Measurements from ENCODE around the gene CYTIP.

- TF ChIP-seq, protein P1, sequence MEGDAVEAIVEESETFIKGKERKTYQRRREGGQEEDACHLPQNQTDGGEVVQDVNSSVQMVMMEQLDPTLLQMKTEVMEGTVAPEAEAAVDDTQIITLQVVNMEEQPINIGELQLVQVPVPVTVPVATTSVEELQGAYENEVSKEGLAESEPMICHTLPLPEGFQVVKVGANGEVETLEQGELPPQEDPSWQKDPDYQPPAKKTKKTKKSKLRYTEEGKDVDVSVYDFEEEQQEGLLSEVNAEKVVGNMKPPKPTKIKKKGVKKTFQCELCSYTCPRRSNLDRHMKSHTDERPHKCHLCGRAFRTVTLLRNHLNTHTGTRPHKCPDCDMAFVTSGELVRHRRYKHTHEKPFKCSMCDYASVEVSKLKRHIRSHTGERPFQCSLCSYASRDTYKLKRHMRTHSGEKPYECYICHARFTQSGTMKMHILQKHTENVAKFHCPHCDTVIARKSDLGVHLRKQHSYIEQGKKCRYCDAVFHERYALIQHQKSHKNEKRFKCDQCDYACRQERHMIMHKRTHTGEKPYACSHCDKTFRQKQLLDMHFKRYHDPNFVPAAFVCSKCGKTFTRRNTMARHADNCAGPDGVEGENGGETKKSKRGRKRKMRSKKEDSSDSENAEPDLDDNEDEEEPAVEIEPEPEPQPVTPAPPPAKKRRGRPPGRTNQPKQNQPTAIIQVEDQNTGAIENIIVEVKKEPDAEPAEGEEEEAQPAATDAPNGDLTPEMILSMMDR (IDR thresholded peaks at IDR 0.05): no peak
- TF ChIP-seq RAD21 (IDR thresholded peaks at IDR 0.05; ENCODE audit: low read length): no peak
- TF ChIP-seq YY1 (IDR thresholded peaks at IDR 0.05; ENCODE audit: low read depth): no peak
- TF ChIP-seq MEF2A (IDR thresholded peaks at IDR 0.05; ENCODE audit: borderline replicate concordance, low read depth): no peak
- no peak for TF ChIP-seq RFX5 (IDR thresholded peaks at IDR 0.05; ENCODE audit: low read length)
- TF ChIP-seq MAX (IDR thresholded peaks at IDR 0.05; ENCODE audit: low read depth): no peak
- TF ChIP-seq TCF12 (IDR thresholded peaks at IDR 0.05): no peak
- TF ChIP-seq TAF1 (IDR thresholded peaks at IDR 0.05; ENCODE audit: borderline replicate concordance, low read depth, low read length): no peak
- TF ChIP-seq EP300 (IDR thresholded peaks at IDR 0.05; ENCODE audit: borderline replicate concordance in 1 of 2, low read depth in 1 of 2, low read length in 1 of 2): no peak
- TF ChIP-seq, protein P2, sequence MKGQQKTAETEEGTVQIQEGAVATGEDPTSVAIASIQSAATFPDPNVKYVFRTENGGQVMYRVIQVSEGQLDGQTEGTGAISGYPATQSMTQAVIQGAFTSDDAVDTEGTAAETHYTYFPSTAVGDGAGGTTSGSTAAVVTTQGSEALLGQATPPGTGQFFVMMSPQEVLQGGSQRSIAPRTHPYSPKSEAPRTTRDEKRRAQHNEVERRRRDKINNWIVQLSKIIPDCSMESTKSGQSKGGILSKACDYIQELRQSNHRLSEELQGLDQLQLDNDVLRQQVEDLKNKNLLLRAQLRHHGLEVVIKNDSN (IDR thresholded peaks at IDR 0.05; ENCODE audit: borderline replicate concordance, low read depth): no peak
- no peak for TF ChIP-seq EZH2phosphoT487 (IDR thresholded peaks at IDR 0.05; ENCODE audit: borderline replicate concordance, low read depth)
- no peak for TF ChIP-seq REST (IDR thresholded peaks at IDR 0.05; ENCODE audit: low read depth, low read length)
- TF ChIP-seq SIN3A (IDR thresholded peaks at IDR 0.05; ENCODE audit: borderline replicate concordance, low read depth, low read length): no peak
Observed at GRCh38 chr2:157420771-157421323, 23.0 kb downstream of the CYTIP start.

All from SK-N-SH (cell line).